ENCODE measurements around the gene GABPB2. TPM values are rescaled to one million over a fixed set of nuclear protein-coding genes. Genes with fewer than 3 reads are reported as not detected.
A peak's percentile ranks its signal among the peaks of the same experiment; 100 is the strongest.
"Not testable (repeated sequence)": the region's sequence is repeated elsewhere in the genome, so short reads cannot be mapped to it uniquely, and the experiment has no call there.

Gene GABPB2
- total and polyA plus RNA-seq, 2 donors = 8.5 to 18.9 TPM

GRCh38 chr1:151065089-151065645 lies 5.4 kb upstream of the GABPB2 start:
- Histone ChIP-seq H3K27me3 (ENCODE audit: control insufficient read depth in 2 of 2, insufficient read depth in 1 of 2, low read length in 1 of 2) (no peaks in the 10 kb centered on the region), H3K27ac (ENCODE audit: low read depth in 1 of 2, low read length in 1 of 2) (no peak overlapping the region), H3K4me1 (ENCODE audit: control insufficient read depth in 2 of 2, insufficient read depth in 2 of 2, low read length in 2 of 2) (peaks cover 0 to 17% of the 10 kb centered on the region in 2 donors), H3K36me3 (ENCODE audit: control insufficient read depth in 2 of 2, insufficient read depth in 2 of 2, low read length in 1 of 2) (peaks cover 9 to 28% of the 10 kb centered on the region in 2 donors), H3K4me3 (ENCODE audit: low read length in 2 of 2) (no peak overlapping the region), H3K9me3 (ENCODE audit: control insufficient read depth in 2 of 2, insufficient read depth in 1 of 2, low read length in 1 of 2) (peaks cover 0 to 1% of the 10 kb centered on the region in 2 donors)
- no peak for DNase-seq (ENCODE audit: low read depth in 6 of 9, low spot score in 9 of 9)

- Histone ChIP-seq H3K4me3 (ENCODE audit: low read length in 2 of 2) (no peak overlapping the region), H3K9me3 (ENCODE audit: control insufficient read depth in 2 of 2, insufficient read depth in 1 of 2, low read length in 1 of 2) (peaks cover 0 to 3% of the 10 kb centered on the region in 2 donors), H3K27ac (ENCODE audit: low read depth in 1 of 2, low read length in 1 of 2) (peak overlapping the region in 1 of 2 donors; percentile 31), H3K27me3 (ENCODE audit: control insufficient read depth in 2 of 2, insufficient read depth in 1 of 2, low read length in 1 of 2) (no peaks in the 10 kb centered on the region), H3K4me1 (ENCODE audit: control insufficient read depth in 2 of 2, insufficient read depth in 2 of 2, low read length in 2 of 2) (peaks cover 4 to 19% of the 10 kb centered on the region in 2 donors), H3K36me3 (ENCODE audit: control insufficient read depth in 2 of 2, insufficient read depth in 2 of 2, low read length in 1 of 2) (peaks cover 9 to 28% of the 10 kb centered on the region in 2 donors)
- no peak for DNase-seq (ENCODE audit: low read depth in 6 of 9, low spot score in 9 of 9)
- 98% methylated on average over 4 of the region's 4 CpGs for WGBS
Measured at GRCh38 chr1:151067185-151067584, 3.4 kb upstream of the GABPB2 start.

DNA sequence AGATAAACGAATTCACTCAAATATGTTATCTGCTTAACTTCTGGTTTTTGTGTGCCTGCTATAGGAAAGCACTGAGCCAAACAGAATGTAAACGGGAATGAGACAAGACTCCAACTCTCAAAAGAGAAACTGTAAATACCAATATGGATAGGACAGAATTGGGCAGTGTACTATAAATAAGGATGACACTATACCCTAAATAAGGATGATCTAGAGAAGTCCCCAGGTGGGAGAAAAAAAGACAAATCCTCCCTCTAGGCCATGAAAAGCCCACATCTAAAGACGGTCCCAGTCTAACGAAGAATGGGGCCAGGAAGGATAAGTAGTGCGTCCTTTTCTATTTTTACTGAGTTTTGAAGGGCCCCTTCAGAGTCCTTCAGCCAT lies 1.5 kb upstream of the GABPB2 start:
- no peak for DNase-seq (ENCODE audit: low read depth in 6 of 9, low spot score in 9 of 9)
- Histone ChIP-seq H3K9me3 (ENCODE audit: control insufficient read depth in 2 of 2, insufficient read depth in 1 of 2, low read length in 1 of 2) (peaks cover 0 to 3% of the 10 kb centered on the region in 2 donors), H3K4me1 (ENCODE audit: control insufficient read depth in 2 of 2, insufficient read depth in 2 of 2, low read length in 2 of 2) (peaks cover 4 to 19% of the 10 kb centered on the region in 2 donors), H3K4me3 (ENCODE audit: low read length in 2 of 2) (no peak overlapping the region), H3K27ac (ENCODE audit: low read depth in 1 of 2, low read length in 1 of 2) (no peak overlapping the region), H3K27me3 (ENCODE audit: control insufficient read depth in 2 of 2, insufficient read depth in 1 of 2, low read length in 1 of 2) (no peaks in the 10 kb centered on the region), H3K36me3 (ENCODE audit: control insufficient read depth in 2 of 2, insufficient read depth in 2 of 2, low read length in 1 of 2) (peaks cover 9 to 30% of the 10 kb centered on the region in 2 donors)
- WGBS = 94% methylated on average over 5 of the region's 5 CpGs

DNA sequence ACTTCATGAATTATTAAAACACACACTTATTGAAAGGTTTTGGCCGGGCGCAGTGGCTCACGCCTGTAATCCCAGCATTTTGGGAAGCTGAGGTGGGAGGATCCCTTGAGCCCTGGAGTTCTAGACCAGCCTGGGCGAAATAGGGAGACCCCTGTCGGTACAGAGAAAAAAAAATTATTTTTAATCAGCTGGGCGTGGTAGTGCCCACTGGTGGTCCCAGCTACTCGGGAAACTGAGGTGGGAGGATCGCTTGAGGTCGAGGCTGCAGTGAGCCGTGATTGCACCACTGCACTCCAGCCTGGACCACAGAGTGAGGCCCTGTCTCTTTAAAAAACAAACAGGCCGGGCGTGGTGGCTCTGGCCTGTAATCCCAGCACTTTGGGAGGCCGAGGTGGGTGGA lies 1.7 kb downstream of the GABPB2 start:
- H3K36me3 ChIP-seq (ENCODE audit: control insufficient read depth in 2 of 2, insufficient read depth in 2 of 2, low read length in 1 of 2) = peaks cover 9 to 18% of the 10 kb centered on the region in 2 donors
- WGBS = 95% methylated on average over 13 of the region's 13 CpGs
- peaks cover 4 to 19% of the 10 kb centered on the region in 2 donors for H3K4me1 ChIP-seq (ENCODE audit: control insufficient read depth in 2 of 2, insufficient read depth in 2 of 2, low read length in 2 of 2)
- H3K27ac ChIP-seq (ENCODE audit: low read depth in 1 of 2, low read length in 1 of 2) = no peak overlapping the region
- H3K4me3 ChIP-seq (ENCODE audit: low read length in 2 of 2) = no peak overlapping the region
- no peak for DNase-seq (ENCODE audit: low read depth in 6 of 9, low spot score in 9 of 9)
- H3K9me3 ChIP-seq (ENCODE audit: control insufficient read depth in 2 of 2, insufficient read depth in 1 of 2, low read length in 1 of 2) = peaks cover 0 to 3% of the 10 kb centered on the region in 2 donors
- H3K27me3 ChIP-seq (ENCODE audit: control insufficient read depth in 2 of 2, insufficient read depth in 1 of 2, low read length in 1 of 2) = no peaks in the 10 kb centered on the region

DNA sequence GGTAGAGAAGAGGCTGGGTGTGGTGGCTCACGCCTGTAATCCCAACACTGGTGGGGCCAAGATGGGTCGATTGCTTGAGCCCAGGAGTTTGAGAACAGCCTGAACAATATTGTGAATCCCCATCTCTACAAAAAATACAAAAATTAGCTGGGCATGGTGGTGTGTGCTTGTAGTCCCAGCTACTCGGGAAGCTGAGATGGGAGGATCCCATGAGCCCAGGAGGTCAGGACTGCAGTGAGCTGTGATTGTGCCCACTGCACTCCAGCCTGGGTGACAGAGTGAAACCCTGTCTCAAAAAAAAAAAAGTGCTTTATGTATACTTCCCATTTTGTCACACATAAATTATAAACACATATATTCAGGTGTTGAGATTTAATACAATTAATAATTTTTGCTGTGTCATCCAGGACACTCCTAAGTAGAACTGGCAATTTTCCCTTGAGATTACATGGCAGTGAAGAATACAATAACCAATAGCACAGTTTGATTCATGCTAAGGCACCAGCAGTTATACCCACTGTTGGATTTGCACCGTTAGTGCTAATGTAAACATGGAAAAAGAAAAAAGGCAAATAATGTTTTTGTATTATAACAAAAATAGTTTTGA lies 15.5 kb downstream of the GABPB2 start:
- H3K4me3 ChIP-seq (ENCODE audit: low read length in 2 of 2) = no peak overlapping the region
- peaks cover 6 to 9% of the 10 kb centered on the region in 2 donors for H3K36me3 ChIP-seq (ENCODE audit: control insufficient read depth in 2 of 2, insufficient read depth in 2 of 2, low read length in 1 of 2)
- no peaks in the 10 kb centered on the region for H3K27me3 ChIP-seq (ENCODE audit: control insufficient read depth in 2 of 2, insufficient read depth in 1 of 2, low read length in 1 of 2)
- WGBS = 96% methylated on average over 4 of the region's 4 CpGs
- H3K9me3 ChIP-seq (ENCODE audit: control insufficient read depth in 2 of 2, insufficient read depth in 1 of 2, low read length in 1 of 2) = no peaks in the 10 kb centered on the region
- no peak for DNase-seq (ENCODE audit: low read depth in 6 of 9, low spot score in 9 of 9)
- H3K4me1 ChIP-seq (ENCODE audit: control insufficient read depth in 2 of 2, insufficient read depth in 2 of 2, low read length in 2 of 2) = no peaks in the 10 kb centered on the region
- H3K27ac ChIP-seq (ENCODE audit: low read depth in 1 of 2, low read length in 1 of 2) = no peak overlapping the region

DNA sequence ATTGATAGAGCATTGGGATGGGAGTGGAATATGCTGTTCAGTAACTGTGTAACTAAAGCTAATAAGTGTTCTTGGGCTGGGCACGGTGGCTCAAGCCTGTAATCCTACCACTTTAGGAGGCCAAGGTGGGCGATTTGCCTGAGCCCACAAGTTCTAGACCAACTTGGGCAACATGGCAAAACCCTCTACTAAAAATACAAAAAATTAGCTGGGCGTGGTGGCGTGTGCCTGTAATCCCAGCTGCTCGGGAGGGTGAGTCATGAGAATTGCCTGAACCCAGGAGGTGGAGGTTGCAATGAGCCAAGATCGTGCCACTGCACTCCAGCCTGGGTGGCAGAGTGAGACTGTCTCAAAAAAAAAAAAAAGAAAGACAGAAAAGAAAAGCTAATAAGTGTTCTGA lies 26.9 kb downstream of the GABPB2 start:
- H3K9me3 ChIP-seq (ENCODE audit: control insufficient read depth in 2 of 2, insufficient read depth in 1 of 2, low read length in 1 of 2); H3K27ac ChIP-seq (ENCODE audit: low read depth in 1 of 2, low read length in 1 of 2); H3K4me1 ChIP-seq (ENCODE audit: control insufficient read depth in 2 of 2, insufficient read depth in 2 of 2, low read length in 2 of 2); H3K4me3 ChIP-seq (ENCODE audit: low read length in 2 of 2); H3K27me3 ChIP-seq (ENCODE audit: control insufficient read depth in 2 of 2, insufficient read depth in 1 of 2, low read length in 1 of 2); DNase-seq (ENCODE audit: low read depth in 6 of 9, low spot score in 9 of 9): not testable (repeated sequence)
- 97% methylated on average over 6 of the region's 6 CpGs for WGBS
- peaks cover 11 to 16% of the 10 kb centered on the region in 2 donors for H3K36me3 ChIP-seq (ENCODE audit: control insufficient read depth in 2 of 2, insufficient read depth in 2 of 2, low read length in 1 of 2)

DNA sequence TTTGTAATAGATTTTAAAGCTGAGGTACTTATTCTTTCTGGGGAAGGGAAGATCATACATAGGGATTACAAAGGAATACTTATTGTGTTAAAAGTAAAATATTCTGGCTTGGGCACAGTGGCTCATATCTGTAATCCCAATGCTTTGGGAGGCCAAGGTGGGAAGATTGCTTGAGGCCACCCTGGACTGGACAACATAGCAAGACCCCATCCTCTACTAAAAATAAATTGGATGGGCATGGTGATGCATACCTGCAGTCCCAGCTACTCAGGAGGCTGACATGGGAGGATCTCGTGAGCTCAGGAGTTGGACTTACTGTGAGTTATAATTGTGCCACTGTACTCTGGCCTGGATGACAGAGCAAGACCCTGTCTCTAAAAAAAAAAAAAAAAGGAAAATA lies 27.6 kb downstream of the GABPB2 start:
- Histone ChIP-seq H3K36me3 (ENCODE audit: control insufficient read depth in 2 of 2, insufficient read depth in 2 of 2, low read length in 1 of 2) (peaks cover 11 to 16% of the 10 kb centered on the region in 2 donors), H3K4me3 (ENCODE audit: low read length in 2 of 2) (no peak overlapping the region), H3K9me3 (ENCODE audit: control insufficient read depth in 2 of 2, insufficient read depth in 1 of 2, low read length in 1 of 2) (no peaks in the 10 kb centered on the region), H3K4me1 (ENCODE audit: control insufficient read depth in 2 of 2, insufficient read depth in 2 of 2, low read length in 2 of 2) (no peaks in the 10 kb centered on the region), H3K27ac (ENCODE audit: low read depth in 1 of 2, low read length in 1 of 2) (no peak overlapping the region), H3K27me3 (ENCODE audit: control insufficient read depth in 2 of 2, insufficient read depth in 1 of 2, low read length in 1 of 2) (no peaks in the 10 kb centered on the region)
- no peak for DNase-seq (ENCODE audit: low read depth in 6 of 9, low spot score in 9 of 9)
- WGBS = 96% methylated on average over 1 of the region's 1 CpG

- no peak for DNase-seq (ENCODE audit: low read depth in 6 of 9, low spot score in 9 of 9)
- Histone ChIP-seq H3K4me3 (ENCODE audit: low read length in 2 of 2) (no peak overlapping the region), H3K27ac (ENCODE audit: low read depth in 1 of 2, low read length in 1 of 2) (no peak overlapping the region), H3K4me1 (ENCODE audit: control insufficient read depth in 2 of 2, insufficient read depth in 2 of 2, low read length in 2 of 2) (no peaks in the 10 kb centered on the region), H3K9me3 (ENCODE audit: control insufficient read depth in 2 of 2, insufficient read depth in 1 of 2, low read length in 1 of 2) (no peaks in the 10 kb centered on the region), H3K36me3 (ENCODE audit: control insufficient read depth in 2 of 2, insufficient read depth in 2 of 2, low read length in 1 of 2) (peaks cover 18 to 33% of the 10 kb centered on the region in 2 donors), H3K27me3 (ENCODE audit: control insufficient read depth in 2 of 2, insufficient read depth in 1 of 2, low read length in 1 of 2) (no peaks in the 10 kb centered on the region)
Measured at GRCh38 chr1:151104630-151105029, 34.1 kb downstream of the GABPB2 start.

DNA sequence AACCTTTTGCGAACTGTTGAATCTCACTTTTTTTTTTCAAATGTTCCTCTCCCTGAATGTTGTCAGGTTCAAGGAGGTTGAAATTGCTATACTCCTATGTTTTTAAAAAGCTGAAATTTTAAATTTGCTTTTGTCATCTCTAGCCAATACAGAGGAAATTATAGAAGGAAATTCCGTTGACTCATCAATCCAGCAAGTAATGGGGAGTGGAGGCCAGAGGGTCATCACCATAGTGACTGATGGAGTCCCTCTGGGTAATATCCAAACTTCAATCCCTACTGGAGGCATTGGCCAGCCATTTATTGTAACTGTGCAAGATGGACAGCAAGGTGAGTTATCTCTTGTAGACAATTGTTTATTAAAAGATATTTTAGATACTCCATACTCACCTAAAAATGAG lies 36.3 kb downstream of the GABPB2 start:
- no peak overlapping the region for H3K27ac ChIP-seq (ENCODE audit: low read depth in 1 of 2, low read length in 1 of 2)
- WGBS = 95% methylated on average over 2 of the region's 2 CpGs
- no peak for DNase-seq (ENCODE audit: low read depth in 6 of 9, low spot score in 9 of 9)
- no peaks in the 10 kb centered on the region for H3K4me1 ChIP-seq (ENCODE audit: control insufficient read depth in 2 of 2, insufficient read depth in 2 of 2, low read length in 2 of 2)
- no peaks in the 10 kb centered on the region for H3K9me3 ChIP-seq (ENCODE audit: control insufficient read depth in 2 of 2, insufficient read depth in 1 of 2, low read length in 1 of 2)
- H3K36me3 ChIP-seq (ENCODE audit: control insufficient read depth in 2 of 2, insufficient read depth in 2 of 2, low read length in 1 of 2) = peaks cover 18 to 35% of the 10 kb centered on the region in 2 donors
- no peak overlapping the region for H3K4me3 ChIP-seq (ENCODE audit: low read length in 2 of 2)
- H3K27me3 ChIP-seq (ENCODE audit: control insufficient read depth in 2 of 2, insufficient read depth in 1 of 2, low read length in 1 of 2) = no peaks in the 10 kb centered on the region

Measured in thymus (tissue), 11 donors.